OCI-LY7 (cell line): ENCODE data around the gene CEND1.

Experiments
- CTCF ChIP-seq: fragments of 200-600 bp; sonication (generic); conservative IDR thresholded peaks from 2 replicates; pipeline ENCODE4 v1.5.1; 2014; ENCODE audit warnings: mild to moderate bottlenecking, antibody characterized with exemption, low read length, moderate library complexity, mixed read lengths
- EZH2phosphoT487 ChIP-seq: fragments of 200-600 bp; sonication (generic); IDR thresholded peaks from 2 replicates; pipeline ENCODE4 v1.6.1; 2018; ENCODE audit warnings: low read depth, borderline replicate concordance, mild to moderate bottlenecking, mixed run types, antibody characterized with exemption, low read length, moderate library complexity, mixed read lengths

DNA sequence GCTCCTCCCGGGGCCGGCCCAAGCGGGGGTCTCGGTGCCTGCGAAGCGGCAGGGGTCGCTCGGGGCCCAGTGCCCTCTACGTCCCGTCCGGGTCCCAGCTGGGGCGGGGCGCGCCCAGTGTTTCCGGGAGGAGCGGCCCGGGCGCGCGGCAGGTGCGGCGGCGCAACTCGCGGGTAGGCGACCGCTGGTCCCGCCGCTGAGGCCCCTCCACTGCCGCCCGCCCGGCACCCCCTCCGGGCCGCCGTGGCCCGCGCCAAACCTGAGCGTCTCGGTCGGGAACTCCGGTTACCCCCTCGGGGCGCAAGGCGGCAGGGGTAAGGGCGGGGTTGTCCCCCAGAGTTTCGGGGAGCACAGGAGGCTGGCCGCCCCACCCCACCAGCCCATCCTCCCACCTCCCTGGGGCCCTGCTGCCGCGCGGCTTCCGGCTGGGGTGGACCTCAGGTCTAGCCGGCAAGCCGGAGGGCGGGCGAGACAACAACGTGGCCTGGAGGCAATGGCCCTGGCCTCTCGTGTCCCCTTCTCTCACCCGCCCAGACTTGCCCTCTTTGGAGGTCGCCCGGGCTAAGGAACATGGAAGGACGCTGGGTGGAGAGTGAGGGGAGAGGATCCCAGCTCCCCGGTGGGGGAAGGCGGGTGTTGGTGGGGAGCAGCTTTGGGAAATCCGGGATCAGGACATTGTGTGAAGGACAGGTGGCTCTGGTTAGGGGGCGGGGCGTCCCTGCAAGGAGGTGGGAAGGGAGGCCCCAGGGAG lies 37.4 kb upstream of the CEND1 start:
- TF ChIP-seq CTCF (no peak), EZH2phosphoT487 (no peak)
